Breast epithelium (tissue), 4 donors: ENCODE data around the gene REPS2. TPM values are rescaled to one million over a fixed set of nuclear protein-coding genes. Genes with fewer than 3 reads are reported as not detected.

Source experiments
- DNase-seq, 2 donors: peaks; one replicate each; pipeline ENCODE4 v3.0.0-alpha.2; 2019; ENCODE audit warnings: low spot score in 2 of 2
- H3K27ac ChIP-seq, 2 donors: fragments of 200-600 bp; sonication (generic) in 1 of 2; one replicate each; pipeline ENCODE4 v1.5.1; 2016 to 2019; ENCODE audit warnings: mild to moderate bottlenecking in 1 of 2
- H3K27me3 ChIP-seq, 2 donors: fragments of 200-600 bp; sonication (generic) in 1 of 2; one replicate each; pipeline versions ENCODE4 v1.5.1 to v1.6.0; 2017 to 2019; ENCODE audit warnings: control low read depth in 1 of 2, mild to moderate bottlenecking in 1 of 2
- H3K36me3 ChIP-seq: fragments of 200-600 bp; one replicate; pipeline ENCODE4 v1.5.1; 2019
- H3K4me1 ChIP-seq, 2 donors: fragments of 200-600 bp; sonication (generic); one replicate each; pipeline ENCODE4 v1.5.1; 2016 to 2019; ENCODE audit warnings: control low read depth in 1 of 2
- H3K4me3 ChIP-seq, 3 donors: fragments of 200-600 bp; sonication (generic); 1 replicate in 2 of 3; 2 replicates in 1 of 3; pipeline ENCODE4 v1.5.1; 2016 to 2019; ENCODE audit warnings: mild to moderate bottlenecking in 3 of 3, moderate library complexity in 2 of 3
- H3K9me3 ChIP-seq, 2 donors: fragments of 200-600 bp; sonication (generic) in 1 of 2; one replicate each; pipeline ENCODE4 v1.5.1; 2016 to 2019; ENCODE audit warnings: control low read depth in 1 of 2
- CTCF ChIP-seq, 3 donors: fragments of 450-650 bp; IDR thresholded peaks; one replicate each; pipeline ENCODE4 v1.5.1; 2016 to 2017; ENCODE audit warnings: antibody characterized with exemption in 3 of 3, mild to moderate bottlenecking in 3 of 3, moderate library complexity in 3 of 3
- POLR2A ChIP-seq: fragments of 450-650 bp; IDR thresholded peaks from one replicate; pipeline ENCODE4 v1.6.1; 2016; ENCODE audit warnings: antibody characterized with exemption, mild to moderate bottlenecking, moderate library complexity
- POLR2AphosphoS5 ChIP-seq, 3 donors: sonication (generic); formaldehyde crosslinking; IDR thresholded peaks; one replicate each; pipeline ENCODE4 v1.6.1; 2017; ENCODE audit warnings: antibody characterized with exemption in 3 of 3
- intact Hi-C: fragments of 100-400 bp; cut with DNase I; formaldehyde crosslinking; loops from one replicate; pipeline ENCODE4 v1.15.1; 2023; ENCODE audit warnings: low total_unique reads
- total RNA-seq, 3 donors: library from RNA; depleted of rRNA; stranded (reverse); fragments of >200 nt; gene quantifications; one replicate each; pipeline ENCODE4 v1.1.0, GENCODE V29; 2016

The REPS2 gene
- total RNA-seq, 3 donors from 2014 or later, result 9.6 to 21.4 (median 13.1) TPM

GRCh38 chrX:17072721-17073230 is 126.3 kb downstream of the REPS2 start:
- Histone ChIP-seq H3K4me3 (no peak overlapping the region), H3K27me3 (peaks cover 0 to 56% of the 10 kb centered on the region in 2 donors), H3K36me3 (no peaks in the 10 kb centered on the region), H3K4me1 (no peaks in the 10 kb centered on the region), H3K9me3 (no peaks in the 10 kb centered on the region), H3K27ac (no peak overlapping the region)
- no peak for TF ChIP-seq CTCF (IDR thresholded peaks at IDR 0.05)
- no peak for DNase-seq
- intact Hi-C loops, result no loop called here

GRCh38 chrX:17075004-17075403 is 128.5 kb downstream of the REPS2 start:
- H3K27ac ChIP-seq, result no peak overlapping the region
- peaks cover 0 to 42% of the 10 kb centered on the region in 2 donors for H3K27me3 ChIP-seq
- TF ChIP-seq POLR2AphosphoS5 (IDR thresholded peaks at IDR 0.05) (no peak), POLR2A (no peak), CTCF (IDR thresholded peaks at IDR 0.05) (no peak)
- no peaks in the 10 kb centered on the region for H3K9me3 ChIP-seq
- no peaks in the 10 kb centered on the region for H3K36me3 ChIP-seq
- intact Hi-C loops, result no loop called here
- H3K4me1 ChIP-seq, result no peaks in the 10 kb centered on the region
- DNase-seq, result no peak
- no peak overlapping the region for H3K4me3 ChIP-seq

- intact Hi-C loops, result no loop called here
- Histone ChIP-seq H3K4me1 (no peaks in the 10 kb centered on the region), H3K36me3 (no peaks in the 10 kb centered on the region), H3K27ac (peak overlapping the region in 1 of 2 donors; percentile 70), H3K27me3 (peaks cover 0 to 27% of the 10 kb centered on the region in 2 donors), H3K9me3 (no peaks in the 10 kb centered on the region), H3K4me3 (no peak overlapping the region)
- DNase-seq, result no peak
- TF ChIP-seq CTCF (IDR thresholded peaks at IDR 0.05), result no peak
- no peak for TF ChIP-seq POLR2AphosphoS5 (IDR thresholded peaks at IDR 0.05)
- no peak for TF ChIP-seq POLR2A
Observed at GRCh38 chrX:17077361-17077760, 130.9 kb downstream of the REPS2 start.

GRCh38 chrX:17078031-17078720 is 131.7 kb downstream of the REPS2 start:
- no peak overlapping the region for H3K4me3 ChIP-seq
- H3K27me3 ChIP-seq, result peaks cover 0 to 24% of the 10 kb centered on the region in 2 donors
- no peaks in the 10 kb centered on the region for H3K36me3 ChIP-seq
- no peak for DNase-seq
- H3K27ac ChIP-seq, result peak overlapping the region in 1 of 2 donors; percentile 70
- intact Hi-C loops, result no loop called here
- H3K4me1 ChIP-seq, result no peaks in the 10 kb centered on the region
- TF ChIP-seq CTCF (IDR thresholded peaks at IDR 0.05), result no peak
- H3K9me3 ChIP-seq, result no peaks in the 10 kb centered on the region

- peaks cover 0 to 17% of the 10 kb centered on the region in 2 donors for H3K27me3 ChIP-seq
- no peak for DNase-seq
- no peaks in the 10 kb centered on the region for H3K36me3 ChIP-seq
- TF ChIP-seq POLR2A (no peak), POLR2AphosphoS5 (IDR thresholded peaks at IDR 0.05) (no peak), CTCF (IDR thresholded peaks at IDR 0.05) (no peak)
- H3K9me3 ChIP-seq, result no peaks in the 10 kb centered on the region
- no peak overlapping the region for H3K27ac ChIP-seq
- intact Hi-C loops, result no loop called here
- no peaks in the 10 kb centered on the region for H3K4me1 ChIP-seq
- no peak overlapping the region for H3K4me3 ChIP-seq
Observed at GRCh38 chrX:17081511-17081910, 135.1 kb downstream of the REPS2 start.
